Kidney tubule cell (primary cell): ENCODE data around the gene CLCA2.
A peak's percentile ranks its signal among the peaks of the same experiment; 100 is the strongest.

Experiments
- DNase-seq: peaks from one replicate; pipeline ENCODE4 v3.0.0-alpha.2; 2018; ENCODE audit warnings: low spot score

The CLCA2 gene

DNA sequence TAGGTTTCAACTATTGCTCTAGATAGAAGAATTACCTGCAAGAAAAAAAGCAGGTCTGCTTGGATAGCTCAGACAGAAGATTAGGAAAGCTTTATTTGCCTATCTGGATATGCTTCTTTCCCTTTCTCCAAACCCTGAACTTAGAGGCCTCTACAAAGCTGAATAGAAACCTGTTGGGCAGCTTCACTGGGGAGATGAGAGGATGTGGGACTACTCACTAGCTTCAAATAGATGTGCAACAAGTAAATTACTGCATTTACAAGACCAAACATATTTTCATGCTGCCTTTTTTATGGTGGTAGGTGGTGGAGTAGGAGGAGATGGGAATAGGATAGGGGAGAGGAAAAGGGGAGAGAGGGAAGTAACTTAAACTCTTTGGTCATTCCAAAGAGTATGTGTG is 6.4 kb downstream of the CLCA2 start:
- peak; percentile 11 for DNase-seq

DNA sequence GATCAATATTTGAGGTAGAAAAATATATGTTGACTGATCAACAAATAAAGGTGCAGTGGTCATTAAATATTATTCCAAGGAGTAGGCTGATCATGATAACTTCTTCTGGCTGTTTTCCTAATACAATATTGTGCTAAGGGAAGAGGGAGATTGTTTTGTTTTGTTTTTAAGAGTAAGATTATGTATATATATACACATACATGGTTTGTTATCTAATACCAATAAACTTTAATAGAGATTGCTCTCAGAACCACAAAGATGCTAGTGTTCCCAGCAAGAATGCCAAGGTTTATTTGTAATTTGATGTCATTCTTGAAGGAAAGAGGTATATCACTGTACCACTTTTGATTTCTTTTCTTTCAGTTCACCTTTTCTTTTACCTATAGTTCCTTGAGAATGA is 10.1 kb downstream of the CLCA2 start:
- no peak for DNase-seq

DNA sequence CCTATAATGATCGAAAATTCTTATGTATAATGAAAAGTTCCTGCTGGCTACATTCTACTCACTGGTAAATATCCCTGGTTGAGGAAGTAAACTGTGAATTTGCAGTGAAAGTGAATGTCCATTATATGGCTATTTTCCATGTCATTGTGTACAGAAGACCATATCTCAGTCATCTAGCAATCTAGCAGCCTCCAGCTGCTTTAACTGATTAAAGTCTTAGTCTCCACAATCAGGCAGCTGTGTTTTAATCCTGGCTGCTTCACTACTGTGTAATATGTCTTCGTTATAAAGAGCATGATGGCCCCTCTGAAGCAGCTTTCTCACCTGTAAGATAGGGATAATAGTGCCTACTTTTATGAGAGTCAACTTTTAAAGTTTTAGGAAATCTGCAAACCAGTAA is 11.4 kb downstream of the CLCA2 start:
- DNase-seq, result no peak

DNA sequence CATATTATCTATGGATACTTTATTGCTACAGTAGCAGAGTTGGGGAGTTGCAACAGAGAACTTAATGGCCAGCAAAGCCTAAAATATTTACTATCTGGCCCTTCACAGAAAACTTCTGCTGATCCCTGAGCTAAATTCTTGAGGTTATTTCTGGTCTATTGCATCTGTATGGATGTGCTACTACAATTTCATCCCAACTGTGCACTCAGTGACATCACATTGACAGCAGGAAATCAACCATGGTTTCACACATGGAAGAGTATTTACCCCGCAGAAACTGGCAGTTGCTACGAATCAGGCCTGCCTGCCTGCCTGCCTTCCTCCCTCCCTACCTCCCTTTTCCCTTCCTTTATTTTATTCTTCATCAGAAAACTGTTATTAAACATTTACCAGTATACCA is 12.1 kb downstream of the CLCA2 start:
- peak; percentile 59 for DNase-seq

DNA sequence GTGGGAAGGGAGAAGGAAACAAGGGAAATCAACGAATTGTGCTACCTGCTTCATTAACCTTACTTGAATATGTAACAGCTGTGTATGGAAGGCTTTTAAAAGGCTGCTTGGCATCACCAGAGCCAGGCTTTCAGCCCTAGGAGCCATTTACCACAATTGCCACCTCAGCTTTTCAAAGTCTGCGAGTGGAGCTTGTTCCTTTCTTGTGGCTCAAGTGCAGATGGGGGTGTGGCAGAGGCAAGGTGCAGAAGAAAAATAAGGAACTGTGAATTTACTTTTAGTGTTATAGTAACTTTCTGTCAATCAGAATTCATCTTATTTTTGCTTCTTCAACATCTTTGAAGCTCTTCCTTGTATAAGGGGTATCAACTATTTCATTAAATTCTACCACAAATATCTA is 17.6 kb downstream of the CLCA2 start:
- no peak for DNase-seq

DNA sequence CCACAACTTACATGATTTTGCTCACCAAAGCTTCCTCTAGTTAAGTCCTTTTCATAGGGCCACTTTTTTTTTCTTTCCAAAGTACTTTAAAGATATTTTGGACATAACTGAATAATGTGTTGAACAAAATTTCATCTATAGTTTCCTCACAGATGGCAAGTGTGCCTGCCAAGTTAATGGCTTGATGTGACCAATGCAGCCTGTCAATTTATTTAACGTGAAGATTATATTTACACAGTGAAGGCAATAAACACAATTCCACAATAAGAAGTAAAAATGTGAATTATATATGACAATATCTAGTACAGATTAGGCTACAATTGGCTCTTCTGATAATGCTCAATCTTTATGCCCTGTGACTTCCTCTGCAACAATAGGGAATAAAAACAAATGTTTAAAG is 18.0 kb downstream of the CLCA2 start:
- no peak for DNase-seq

DNA sequence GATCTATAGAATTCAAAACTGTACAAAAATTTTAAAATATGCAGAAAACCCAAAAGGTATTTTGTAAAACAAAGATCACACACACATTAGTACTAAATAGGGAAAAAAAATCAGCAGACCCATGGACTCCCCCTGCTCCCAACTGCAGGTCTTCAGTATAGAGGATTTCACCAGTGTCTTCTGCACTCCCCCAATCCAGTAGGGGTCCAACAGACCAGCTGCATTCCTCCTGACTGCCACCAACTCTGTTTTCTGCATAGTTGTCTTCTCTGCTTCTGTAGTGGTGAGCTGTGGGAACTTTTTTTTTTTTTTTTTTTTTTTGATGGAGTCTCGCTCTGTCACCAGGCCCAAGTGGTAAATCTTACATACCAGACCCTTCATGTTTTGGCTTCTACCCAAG is 21.9 kb downstream of the CLCA2 start:
- DNase-seq, result no peak

DNA sequence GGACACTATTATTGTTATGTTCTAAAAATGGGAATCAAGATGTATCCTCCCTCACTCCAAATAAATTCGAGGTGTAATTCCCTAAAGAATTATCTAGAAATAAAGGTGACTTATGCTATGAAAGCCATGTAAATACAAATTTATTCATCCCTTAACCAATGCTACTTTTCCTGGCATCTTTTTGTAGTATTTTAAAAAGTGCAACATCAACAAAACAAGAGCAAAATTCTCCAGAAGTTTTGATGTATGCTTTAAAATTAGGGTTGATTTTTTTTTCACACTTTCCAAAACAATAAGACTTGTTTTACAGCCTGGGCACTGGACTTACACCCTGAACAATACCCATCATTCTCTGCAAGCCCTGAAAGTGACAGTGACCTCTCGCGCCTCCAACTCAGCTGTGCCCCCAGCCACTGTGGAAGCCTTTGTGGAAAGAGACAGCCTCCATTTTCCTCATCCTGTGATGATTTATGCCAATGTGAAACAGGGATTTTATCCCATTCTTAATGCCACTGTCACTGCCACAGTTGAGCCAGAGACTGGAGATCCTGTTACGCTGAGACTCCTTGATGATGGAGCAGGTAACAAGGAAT is 23.3 kb downstream of the CLCA2 start:
- DNase-seq, result no peak

DNA sequence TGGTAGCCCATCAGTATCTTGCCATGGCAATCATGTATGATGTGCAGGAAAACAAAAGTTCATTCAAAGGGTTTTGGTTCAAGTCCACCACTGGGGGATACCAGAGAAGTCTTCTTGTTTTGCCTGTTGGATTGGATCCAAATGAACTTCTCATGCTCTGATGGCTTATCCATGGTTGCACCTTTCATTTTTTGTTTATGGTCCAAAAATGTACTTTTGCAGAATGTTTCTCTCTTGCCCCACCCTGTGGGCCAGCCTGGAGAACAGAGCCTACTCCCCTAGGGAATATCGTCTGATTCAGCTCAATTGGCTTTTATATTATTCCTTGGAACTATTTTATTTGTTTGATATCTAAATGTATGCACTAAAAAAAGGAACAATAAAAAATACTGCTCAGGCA is 24.7 kb downstream of the CLCA2 start:
- no peak for DNase-seq

DNA sequence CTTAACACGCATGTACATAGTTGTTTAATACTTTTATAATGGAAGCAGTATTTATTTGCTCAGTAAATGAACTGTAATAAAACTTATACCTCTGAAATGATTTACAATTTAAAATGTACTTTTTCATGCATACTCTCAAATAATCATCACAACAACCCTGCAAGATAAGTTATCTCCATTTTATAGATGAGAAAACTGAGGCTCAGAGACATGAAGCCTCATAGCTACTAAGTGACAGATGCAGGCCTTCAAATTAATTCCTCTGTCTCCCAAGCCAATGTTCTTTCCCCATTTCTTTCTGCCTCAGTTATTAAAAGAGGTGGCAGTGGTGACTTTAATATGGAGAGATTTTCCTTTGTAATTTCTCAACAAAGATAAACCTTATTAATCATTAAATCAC is 25.1 kb downstream of the CLCA2 start:
- no peak for DNase-seq

DNA sequence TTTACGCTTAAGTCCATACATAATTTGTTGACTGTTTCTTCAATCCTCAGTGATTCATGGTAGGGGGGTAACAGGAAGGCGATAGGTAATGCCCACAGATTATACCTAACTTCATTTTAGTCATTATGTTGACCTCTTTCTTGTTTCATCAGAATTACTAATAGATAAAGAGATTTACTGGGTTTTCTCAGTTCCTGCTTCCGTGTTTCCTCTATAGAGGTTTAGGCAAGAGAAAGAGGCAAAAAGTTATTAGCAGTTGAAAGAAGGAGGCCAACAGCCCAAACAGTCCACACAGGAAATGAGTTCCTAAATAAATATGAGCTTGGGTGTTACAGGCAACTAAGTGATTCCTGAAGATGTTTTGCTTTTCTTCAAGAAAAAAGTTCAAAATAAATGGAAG is 26.9 kb downstream of the CLCA2 start:
- no peak for DNase-seq

DNA sequence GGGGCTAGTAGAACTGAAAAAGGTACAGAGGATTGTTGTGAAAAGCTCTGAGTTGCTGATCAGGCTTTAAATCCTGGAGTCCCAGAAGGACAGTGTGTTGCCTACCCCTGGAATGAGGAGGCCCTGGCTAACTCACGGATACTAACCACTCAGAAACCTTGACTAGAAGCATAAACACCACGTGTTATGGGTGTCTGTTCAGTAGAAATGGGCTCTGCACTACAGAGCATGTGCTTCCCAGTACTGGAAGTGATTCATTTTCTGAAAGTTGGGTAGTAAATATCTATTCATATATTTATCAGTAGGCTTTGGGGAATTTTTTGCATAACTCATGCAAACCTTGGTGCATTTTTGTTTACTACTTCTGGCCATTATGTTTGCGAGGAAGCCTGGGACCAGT is 29.7 kb downstream of the CLCA2 start:
- DNase-seq, result no peak

DNA sequence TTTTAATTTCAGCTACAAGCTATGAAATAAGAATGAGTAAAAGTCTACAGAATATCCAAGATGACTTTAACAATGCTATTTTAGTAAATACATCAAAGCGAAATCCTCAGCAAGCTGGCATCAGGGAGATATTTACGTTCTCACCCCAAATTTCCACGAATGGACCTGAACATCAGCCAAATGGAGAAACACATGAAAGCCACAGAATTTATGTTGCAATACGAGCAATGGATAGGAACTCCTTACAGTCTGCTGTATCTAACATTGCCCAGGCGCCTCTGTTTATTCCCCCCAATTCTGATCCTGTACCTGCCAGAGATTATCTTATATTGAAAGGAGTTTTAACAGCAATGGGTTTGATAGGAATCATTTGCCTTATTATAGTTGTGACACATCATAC is 31.1 kb downstream of the CLCA2 start:
- no peak for DNase-seq

DNA sequence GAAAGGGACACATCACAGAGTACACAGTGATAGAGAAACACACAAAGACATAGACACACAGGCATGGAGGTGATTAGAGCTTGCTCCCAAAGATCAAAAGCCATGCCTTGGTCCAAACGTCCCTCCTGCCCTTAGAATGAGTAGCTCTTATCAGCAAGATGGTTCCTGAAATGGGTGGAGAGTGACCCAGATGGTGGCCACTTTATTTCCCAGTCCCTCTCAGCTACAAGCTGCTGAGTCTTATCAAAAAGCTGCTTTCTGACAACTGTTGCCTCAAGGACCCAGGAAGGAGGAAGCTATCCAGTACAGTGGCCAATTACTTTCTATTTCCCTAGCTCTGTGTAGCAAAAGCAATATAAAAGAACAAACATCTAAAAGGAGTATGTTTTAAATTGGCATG is 37.0 kb downstream of the CLCA2 start:
- no peak for DNase-seq

DNA sequence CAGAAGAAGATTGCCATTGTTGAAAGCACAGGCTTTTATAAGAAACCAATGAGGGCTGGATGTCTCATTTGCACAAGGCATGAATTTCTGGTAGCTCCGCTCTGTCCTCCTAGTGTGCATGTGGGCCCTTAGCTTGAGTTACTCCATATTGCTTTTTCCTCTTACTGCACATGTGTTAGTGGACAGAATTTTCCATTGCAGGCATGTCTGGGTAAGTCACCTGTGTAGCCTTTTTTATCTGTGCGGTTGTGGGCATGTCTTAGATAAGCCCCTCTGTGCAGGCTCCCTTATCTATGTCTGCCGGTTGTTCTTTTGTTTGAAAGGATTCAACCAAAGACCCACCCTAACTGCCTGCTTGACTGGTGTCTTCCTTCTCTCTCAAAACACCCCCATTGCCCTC is 37.5 kb downstream of the CLCA2 start:
- DNase-seq, result no peak

DNA sequence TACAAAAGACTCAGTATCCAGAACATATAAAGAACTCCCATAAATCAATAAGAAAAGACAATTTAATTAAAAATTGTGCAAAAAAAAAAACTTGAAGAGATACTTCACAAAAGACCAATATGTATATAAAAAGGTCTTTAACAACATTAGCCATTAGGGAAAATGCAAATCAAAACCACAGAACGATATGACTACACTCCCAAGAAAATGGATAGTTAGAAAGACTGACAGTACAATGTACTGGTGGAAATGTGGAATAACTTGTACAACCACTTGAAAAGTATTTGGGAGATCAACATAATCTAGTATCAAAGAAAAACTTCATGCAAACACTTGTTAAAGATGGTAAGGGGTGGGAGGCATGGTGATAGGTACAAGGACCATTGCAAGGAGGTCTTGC is 40.8 kb downstream of the CLCA2 start:
- DNase-seq, result no peak

DNA sequence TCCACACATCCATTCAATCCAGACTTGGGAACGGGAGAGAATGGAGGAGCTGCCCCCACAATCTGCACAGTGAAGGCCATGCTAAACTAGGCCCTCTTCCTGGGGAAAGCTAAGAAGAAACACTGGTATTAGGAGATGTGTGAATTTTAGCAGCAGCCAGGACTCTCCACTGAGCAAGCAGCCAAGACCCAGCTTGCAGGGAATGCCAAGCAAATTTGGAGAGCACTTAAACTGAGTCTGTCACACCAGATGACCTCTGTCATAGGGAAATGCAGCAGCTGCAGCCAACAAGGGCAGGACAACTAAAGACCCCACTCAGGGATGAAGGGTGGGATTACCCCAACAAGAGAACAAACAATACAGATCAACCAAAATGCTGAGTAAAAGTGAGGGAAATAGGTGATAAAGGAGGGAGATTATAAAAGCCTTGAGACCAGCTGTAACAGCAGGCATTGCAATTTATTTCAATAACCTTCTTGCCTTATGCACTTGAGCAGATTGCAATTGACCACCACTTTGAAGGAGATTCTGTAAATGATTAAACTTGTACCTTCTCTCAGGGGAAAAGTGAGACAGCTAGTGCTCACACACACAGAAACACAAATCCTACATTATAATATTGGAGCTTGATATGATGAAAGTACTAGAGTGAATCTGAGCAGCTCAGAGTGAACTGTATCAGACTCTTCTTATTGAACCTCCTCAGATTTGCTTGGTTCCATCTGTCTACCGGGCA is 42.3 kb downstream of the CLCA2 start:
- peak; percentile 5 for DNase-seq

DNA sequence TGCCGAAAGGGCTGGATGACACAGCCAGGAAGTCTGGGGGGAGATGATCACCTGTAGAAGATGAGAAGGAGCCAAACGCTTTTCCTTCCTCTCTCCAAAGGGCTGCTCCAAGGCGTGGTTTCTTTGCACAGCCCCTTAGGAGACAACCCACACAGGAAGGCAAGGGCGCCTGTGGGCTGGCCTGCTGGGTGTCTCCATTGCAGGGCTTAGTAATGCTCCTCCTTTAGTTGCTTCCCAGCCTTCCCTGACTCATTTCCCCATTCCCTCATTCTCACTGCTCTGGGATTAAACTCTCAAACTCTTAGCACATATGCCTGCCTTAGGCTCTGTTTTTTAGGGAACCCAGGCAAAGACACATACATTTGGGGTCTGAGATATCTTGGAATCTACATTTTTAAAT is 43.0 kb downstream of the CLCA2 start:
- peak; percentile 2 for DNase-seq

DNA sequence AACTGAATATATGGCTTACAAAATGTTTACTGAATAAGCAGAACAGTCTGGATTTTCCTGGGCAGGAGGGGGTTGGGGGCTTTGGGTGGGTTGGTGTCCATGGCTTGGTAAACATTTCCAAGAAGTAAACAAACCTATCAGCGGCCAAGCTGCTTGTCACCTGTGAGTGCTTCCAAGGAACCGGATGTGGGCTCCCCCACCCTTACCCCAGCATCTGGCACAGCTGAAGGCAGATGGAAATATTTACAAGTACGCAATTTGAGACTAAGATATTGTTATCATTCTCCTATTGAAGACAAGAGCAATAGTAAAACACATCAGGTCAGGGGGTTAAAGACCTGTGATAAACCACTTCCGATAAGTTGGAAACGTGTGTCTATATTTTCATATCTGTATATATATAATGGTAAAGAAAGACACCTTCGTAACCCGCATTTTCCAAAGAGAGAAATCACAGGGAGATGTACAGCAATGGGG is 44.6 kb downstream of the CLCA2 start, which contains the start of gene CLCA1:
Gene CLCA1 (plus strand): TSS at position 427 of the 477 bp plus-strand sequence. CDS start 45 bp downstream, at position 472.
- no peak for DNase-seq

DNA sequence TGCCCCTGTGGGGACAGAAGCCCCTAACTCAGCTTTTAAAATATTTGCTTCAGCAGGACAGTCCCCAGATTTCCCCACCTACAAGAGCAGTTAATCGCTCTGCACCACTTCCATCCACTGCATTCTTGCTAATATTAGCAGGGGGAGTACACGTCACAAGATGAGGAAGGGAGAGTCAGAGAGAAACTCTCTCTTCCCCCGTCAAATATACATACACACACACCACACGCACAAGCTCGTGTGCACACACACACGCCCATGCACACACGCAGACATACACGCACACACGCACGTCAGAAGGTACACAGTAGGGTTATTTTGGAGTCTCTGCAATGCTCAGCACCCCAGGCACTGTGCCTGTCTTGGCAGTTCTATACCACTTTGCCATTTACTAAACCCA is 46.9 kb downstream of the CLCA2 start:
- DNase-seq, result no peak

DNA sequence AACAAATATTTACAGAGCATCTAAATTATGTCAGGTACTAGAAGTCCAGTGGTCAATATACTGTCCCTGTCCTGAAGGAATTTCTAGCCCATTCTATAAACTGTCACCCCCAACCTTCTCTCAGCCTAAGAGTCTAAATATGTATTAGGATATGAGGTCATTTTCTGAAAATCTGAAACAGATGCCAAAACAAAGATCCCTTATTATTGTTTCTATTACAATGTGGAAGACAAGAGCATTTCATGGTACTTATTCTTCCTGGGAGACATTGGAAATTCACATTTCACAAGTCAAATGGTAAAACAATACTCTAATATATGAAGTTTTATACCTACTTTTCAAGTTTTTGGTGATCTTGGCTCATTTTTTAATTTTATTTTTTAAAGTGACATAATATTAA is 47.3 kb downstream of the CLCA2 start:
- DNase-seq, result no peak

DNA sequence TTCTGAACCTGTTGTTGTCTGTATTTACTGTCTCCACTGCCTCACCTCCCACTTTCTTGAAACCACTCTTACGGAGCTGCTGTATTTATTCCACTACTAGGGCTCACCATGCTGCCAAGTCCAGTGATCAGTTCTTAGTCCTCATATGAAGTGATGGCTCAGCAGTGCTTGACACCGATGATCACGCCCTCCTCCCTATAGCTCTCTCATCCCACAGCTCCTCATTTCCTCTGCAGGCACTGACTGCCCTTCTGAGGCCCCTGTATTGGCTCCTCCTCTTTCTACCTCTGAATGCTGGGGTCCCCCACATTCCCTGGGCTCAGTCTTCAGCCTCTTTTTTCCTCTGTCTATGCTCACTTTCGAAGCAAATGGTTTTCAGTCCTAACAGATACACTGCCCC is 48.2 kb downstream of the CLCA2 start:
- no peak for DNase-seq

DNA sequence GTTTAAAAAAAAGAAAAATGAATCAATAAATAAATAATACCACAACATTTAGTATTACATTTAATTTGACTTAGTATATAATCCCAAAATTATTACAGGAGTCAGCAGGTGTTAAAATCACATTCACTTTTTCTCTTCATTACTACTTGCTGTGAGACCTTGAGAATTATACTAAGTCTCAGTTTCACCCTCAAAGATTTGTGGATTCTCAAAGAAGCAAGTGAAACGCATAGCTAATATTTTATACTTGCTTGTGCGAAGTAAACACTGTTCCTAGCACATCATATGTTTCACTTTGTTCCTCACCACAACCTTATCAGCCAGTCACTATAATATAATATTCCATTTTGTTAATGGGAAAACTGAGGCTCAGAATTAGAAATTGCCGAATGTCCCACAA is 48.8 kb downstream of the CLCA2 start:
- DNase-seq, result no peak

DNA sequence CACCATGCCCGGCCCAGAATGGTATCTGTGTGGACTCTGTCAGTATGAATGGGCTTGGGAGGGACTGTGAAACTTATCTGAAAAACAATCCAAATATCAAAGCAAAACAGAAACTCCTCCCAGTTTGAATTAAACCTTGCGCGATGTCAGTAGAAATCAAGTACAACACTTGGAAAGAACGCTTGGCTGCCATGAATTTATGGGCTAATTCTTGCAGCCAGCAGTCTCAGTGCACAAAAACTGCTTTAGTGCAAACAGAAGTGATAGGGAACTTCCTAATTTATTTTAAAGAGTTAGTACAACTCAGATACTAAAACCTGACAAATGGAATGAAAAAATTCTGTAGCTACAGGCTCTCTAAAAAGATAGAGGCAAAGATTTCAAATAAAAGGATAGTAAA is 53.3 kb downstream of the CLCA2 start:
- DNase-seq, result no peak
